ENCODE measurements around the gene PIAS4. TPM values are rescaled to one million over a fixed set of nuclear protein-coding genes. Genes with fewer than 3 reads are reported as not detected.

PIAS4 gene
- total and polyA plus RNA-seq, 2 of the 13 experiments (the other 11 are each of a cell fraction or from before 2014, with no cell fraction given): 9.0 to 20.1 TPM

DNA sequence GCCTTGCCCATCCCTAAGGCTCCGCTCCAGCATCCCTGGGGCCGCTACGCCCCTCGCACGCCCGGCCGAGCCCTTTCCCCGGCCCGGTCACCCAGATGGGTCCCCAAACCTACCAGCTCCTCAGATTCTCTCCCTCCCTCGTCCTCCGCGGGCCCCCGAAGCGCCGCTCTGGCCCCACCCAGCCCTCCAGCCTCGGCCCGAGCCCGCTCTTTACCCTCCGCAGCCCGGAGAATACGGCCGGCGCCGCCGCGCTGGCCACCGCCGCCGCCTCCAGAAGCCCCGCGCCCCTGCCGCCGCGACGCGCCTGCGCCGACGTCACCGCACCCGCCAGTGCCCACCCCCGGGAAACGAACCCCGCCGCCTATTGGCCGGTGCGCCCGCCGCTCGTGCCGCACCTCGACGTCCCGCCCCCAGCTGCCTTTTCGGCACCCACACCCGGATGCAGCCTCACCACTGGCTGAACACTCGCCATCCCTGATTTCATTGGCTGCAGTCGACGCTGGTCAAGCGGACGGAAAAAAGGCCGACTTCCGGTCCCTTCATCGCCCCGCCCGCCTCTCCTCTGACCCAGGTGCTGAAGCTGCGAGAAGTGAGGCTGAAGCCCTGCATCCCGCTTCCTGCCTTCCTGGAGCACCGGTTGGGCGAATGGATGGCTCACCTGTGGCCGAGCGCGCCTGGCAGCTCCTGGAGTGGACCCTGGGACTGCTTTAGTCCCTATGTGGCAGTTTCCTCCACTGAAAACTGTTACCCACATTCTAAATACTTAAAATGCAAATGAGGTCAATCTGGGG, 36.5 kb upstream of the PIAS4 start, which contains the start of gene DAPK3 (continued):
- TF ChIP-seq ELF4 (CRISPR knock-in tag; IDR thresholded peaks at IDR 0.05; ENCODE audit: borderline replicate concordance): 0 out of 2 replicates have a peak, but pooled peaks have one; percentile 46
- TF ChIP-seq THYN1 (CRISPR knock-in tag; IDR thresholded peaks at IDR 0.05; ENCODE audit: borderline replicate concordance, low read depth): no peak
- TF ChIP-seq HNF4G (IDR thresholded peaks at IDR 0.05; ENCODE audit: borderline replicate concordance, low read depth, low read length): no peak
- TF ChIP-seq HNF4G (CRISPR knock-in tag; IDR thresholded peaks at IDR 0.05; ENCODE audit: borderline replicate concordance, low read depth): no peak
- TF ChIP-seq, protein P1, sequence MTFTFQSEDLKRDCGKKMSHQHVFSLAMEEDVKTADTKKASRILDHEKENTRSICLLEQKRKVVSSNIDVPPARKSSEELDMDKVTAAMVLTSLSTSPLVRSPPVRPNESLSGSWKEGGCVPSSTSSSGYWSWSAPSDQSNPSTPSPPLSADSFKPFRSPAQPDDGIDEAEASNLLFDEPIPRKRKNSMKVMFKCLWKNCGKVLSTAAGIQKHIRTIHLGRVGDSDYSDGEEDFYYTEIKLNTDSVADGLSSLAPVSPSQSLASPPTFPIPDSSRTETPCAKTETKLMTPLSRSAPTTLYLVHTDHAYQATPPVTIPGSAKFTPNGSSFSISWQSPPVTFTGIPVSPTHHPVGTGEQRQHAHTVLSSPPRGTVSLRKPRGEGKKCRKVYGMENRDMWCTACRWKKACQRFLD (CRISPR knock-in tag; IDR thresholded peaks at IDR 0.05; ENCODE audit: borderline replicate concordance): no peak
- TF ChIP-seq, protein P2, sequence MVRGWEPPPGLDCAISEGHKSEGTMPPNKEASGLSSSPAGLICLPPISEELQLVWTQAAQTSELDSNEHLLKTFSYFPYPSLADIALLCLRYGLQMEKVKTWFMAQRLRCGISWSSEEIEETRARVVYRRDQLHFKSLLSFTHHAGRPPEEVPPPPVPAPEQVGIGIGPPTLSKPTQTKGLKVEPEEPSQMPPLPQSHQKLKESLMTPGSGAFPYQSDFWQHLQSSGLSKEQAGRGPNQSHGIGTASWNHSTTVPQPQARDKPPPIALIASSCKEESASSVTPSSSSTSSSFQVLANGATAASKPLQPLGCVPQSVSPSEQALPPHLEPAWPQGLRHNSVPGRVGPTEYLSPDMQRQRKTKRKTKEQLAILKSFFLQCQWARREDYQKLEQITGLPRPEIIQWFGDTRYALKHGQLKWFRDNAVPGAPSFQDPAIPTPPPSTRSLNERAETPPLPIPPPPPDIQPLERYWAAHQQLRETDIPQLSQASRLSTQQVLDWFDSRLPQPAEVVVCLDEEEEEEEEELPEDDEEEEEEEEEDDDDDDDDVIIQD (CRISPR knock-in tag; IDR thresholded peaks at IDR 0.05; ENCODE audit: low read depth): 0 out of 2 replicates have a peak, but pooled peaks have one; percentile 16
- TF ChIP-seq ZSCAN9 (CRISPR knock-in tag; IDR thresholded peaks at IDR 0.05; ENCODE audit: borderline replicate concordance): peak; percentile 42; the same call in 1 of the 2 replicates
- no peak for TF ChIP-seq MZF1 (CRISPR knock-in tag; IDR thresholded peaks at IDR 0.05; ENCODE audit: borderline replicate concordance)
- TF ChIP-seq KDM4B (CRISPR knock-in tag; IDR thresholded peaks at IDR 0.05): no peak
- TF ChIP-seq, protein P3, sequence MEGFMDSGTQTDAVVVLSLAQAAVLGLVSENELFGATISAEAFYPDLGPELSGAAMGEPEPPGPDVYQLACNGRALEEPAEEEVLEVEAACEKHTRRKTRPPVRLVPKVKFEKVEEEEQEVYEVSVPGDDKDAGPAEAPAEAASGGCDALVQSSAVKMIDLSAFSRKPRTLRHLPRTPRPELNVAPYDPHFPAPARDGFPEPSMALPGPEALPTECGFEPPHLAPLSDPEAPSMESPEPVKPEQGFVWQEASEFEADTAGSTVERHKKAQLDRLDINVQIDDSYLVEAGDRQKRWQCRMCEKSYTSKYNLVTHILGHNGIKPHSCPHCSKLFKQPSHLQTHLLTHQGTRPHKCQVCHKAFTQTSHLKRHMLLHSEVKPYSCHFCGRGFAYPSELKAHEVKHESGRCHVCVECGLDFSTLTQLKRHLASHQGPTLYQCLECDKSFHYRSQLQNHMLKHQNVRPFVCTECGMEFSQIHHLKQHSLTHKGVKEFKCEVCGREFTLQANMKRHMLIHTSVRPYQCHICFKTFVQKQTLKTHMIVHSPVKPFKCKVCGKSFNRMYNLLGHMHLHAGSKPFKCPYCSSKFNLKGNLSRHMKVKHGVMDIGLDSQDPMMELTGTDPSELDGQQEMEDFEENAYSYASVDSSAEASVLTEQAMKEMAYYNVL (CRISPR knock-in tag; IDR thresholded peaks at IDR 0.05; ENCODE audit: borderline replicate concordance): no peak
- no peak for TF ChIP-seq ZNF709 (CRISPR knock-in tag; IDR thresholded peaks at IDR 0.05)
- peak; percentile 92 for TF ChIP-seq ELF1 (CRISPR knock-in tag; IDR thresholded peaks at IDR 0.05)
- no peak for TF ChIP-seq SMYD3 (CRISPR knock-in tag; IDR thresholded peaks at IDR 0.05)
- TF ChIP-seq, protein P4, sequence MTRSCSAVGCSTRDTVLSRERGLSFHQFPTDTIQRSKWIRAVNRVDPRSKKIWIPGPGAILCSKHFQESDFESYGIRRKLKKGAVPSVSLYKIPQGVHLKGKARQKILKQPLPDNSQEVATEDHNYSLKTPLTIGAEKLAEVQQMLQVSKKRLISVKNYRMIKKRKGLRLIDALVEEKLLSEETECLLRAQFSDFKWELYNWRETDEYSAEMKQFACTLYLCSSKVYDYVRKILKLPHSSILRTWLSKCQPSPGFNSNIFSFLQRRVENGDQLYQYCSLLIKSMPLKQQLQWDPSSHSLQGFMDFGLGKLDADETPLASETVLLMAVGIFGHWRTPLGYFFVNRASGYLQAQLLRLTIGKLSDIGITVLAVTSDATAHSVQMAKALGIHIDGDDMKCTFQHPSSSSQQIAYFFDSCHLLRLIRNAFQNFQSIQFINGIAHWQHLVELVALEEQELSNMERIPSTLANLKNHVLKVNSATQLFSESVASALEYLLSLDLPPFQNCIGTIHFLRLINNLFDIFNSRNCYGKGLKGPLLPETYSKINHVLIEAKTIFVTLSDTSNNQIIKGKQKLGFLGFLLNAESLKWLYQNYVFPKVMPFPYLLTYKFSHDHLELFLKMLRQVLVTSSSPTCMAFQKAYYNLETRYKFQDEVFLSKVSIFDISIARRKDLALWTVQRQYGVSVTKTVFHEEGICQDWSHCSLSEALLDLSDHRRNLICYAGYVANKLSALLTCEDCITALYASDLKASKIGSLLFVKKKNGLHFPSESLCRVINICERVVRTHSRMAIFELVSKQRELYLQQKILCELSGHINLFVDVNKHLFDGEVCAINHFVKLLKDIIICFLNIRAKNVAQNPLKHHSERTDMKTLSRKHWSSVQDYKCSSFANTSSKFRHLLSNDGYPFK (CRISPR knock-in tag; IDR thresholded peaks at IDR 0.05; ENCODE audit: borderline replicate concordance): peak; percentile 41; the same call in 1 of the 2 replicates
- TF ChIP-seq ISX (CRISPR knock-in tag; conservative IDR thresholded peaks at IDR 0.05): no peak
- TF ChIP-seq SMAD3 (CRISPR knock-in tag; IDR thresholded peaks at IDR 0.05): 0 out of 2 replicates have a peak, but pooled peaks have one; percentile 22
- no peak for TF ChIP-seq JDP2 (CRISPR knock-in tag; IDR thresholded peaks at IDR 0.05; ENCODE audit: borderline replicate concordance)
- no peak for TF ChIP-seq ZNF34 (CRISPR knock-in tag; IDR thresholded peaks at IDR 0.05; ENCODE audit: borderline replicate concordance)
- TF ChIP-seq, protein P5, sequence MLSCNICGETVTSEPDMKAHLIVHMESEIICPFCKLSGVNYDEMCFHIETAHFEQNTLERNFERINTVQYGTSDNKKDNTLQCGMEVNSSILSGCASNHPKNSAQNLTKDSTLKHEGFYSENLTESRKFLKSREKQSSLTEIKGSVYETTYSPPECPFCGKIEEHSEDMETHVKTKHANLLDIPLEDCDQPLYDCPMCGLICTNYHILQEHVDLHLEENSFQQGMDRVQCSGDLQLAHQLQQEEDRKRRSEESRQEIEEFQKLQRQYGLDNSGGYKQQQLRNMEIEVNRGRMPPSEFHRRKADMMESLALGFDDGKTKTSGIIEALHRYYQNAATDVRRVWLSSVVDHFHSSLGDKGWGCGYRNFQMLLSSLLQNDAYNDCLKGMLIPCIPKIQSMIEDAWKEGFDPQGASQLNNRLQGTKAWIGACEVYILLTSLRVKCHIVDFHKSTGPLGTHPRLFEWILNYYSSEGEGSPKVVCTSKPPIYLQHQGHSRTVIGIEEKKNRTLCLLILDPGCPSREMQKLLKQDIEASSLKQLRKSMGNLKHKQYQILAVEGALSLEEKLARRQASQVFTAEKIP (CRISPR knock-in tag; IDR thresholded peaks at IDR 0.05; ENCODE audit: borderline replicate concordance): no peak

Measured in HepG2 (cell line).